Measurements from ENCODE around the gene TEAD1.

The TEAD1 gene

GRCh38 chr11:12642806-12643428 lies 31.3 kb upstream of the TEAD1 start:
- TF ChIP-seq REST (IDR thresholded peaks at IDR 0.05; ENCODE audit: insufficient read depth in 1 of 2, low read depth in 2 of 2, low read length in 2 of 2) (no peak), POLR2AphosphoS5 (IDR thresholded peaks at IDR 0.05; ENCODE audit: low read depth, low read length) (no peak), FOXP2 (optimal IDR thresholded peaks at IDR 0.05; ENCODE audit: borderline replicate concordance, extremely low read depth, extremely low read length, insufficient read depth) (no peak), SIN3A (IDR thresholded peaks at IDR 0.05; ENCODE audit: borderline replicate concordance, insufficient read depth, low read length) (no peak), TAF1 (IDR thresholded peaks at IDR 0.05; ENCODE audit: borderline replicate concordance, insufficient read depth, low read length) (no peak)

DNA sequence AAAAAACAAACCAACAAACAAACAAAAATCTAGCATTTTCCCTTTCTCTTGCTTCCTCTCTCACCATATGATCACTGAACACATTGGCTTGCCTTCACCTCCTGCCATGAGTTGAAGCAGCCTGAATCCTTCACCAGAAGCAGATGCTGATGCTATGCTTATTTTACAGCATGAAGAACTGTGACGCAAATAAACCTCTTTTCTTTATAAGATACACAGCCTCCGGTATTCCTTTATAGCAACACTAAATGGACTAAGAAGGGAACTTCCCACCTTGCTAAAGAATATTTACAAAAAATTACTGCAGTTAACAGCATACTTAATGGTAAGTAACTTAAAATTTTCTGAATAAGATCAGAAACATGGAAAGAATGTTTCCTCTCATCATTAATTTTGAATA lies 27.7 kb upstream of the TEAD1 start:
- TF ChIP-seq REST (IDR thresholded peaks at IDR 0.05; ENCODE audit: insufficient read depth in 1 of 2, low read depth in 2 of 2, low read length in 2 of 2) (no peak), SIN3A (IDR thresholded peaks at IDR 0.05; ENCODE audit: borderline replicate concordance, insufficient read depth, low read length) (no peak), TAF1 (IDR thresholded peaks at IDR 0.05; ENCODE audit: borderline replicate concordance, insufficient read depth, low read length) (no peak), FOXP2 (optimal IDR thresholded peaks at IDR 0.05; ENCODE audit: borderline replicate concordance, extremely low read depth, extremely low read length, insufficient read depth) (no peak), POLR2AphosphoS5 (IDR thresholded peaks at IDR 0.05; ENCODE audit: low read depth, low read length) (no peak)

GRCh38 chr11:12653729-12654128 lies 20.5 kb upstream of the TEAD1 start:
- TF ChIP-seq REST (IDR thresholded peaks at IDR 0.05; ENCODE audit: insufficient read depth in 1 of 2, low read depth in 2 of 2, low read length in 2 of 2), result no peak

GRCh38 chr11:12655842-12656241 lies 18.4 kb upstream of the TEAD1 start:
- TF ChIP-seq POLR2AphosphoS5 (IDR thresholded peaks at IDR 0.05; ENCODE audit: low read depth, low read length) (no peak), TAF1 (IDR thresholded peaks at IDR 0.05; ENCODE audit: borderline replicate concordance, insufficient read depth, low read length) (no peak), FOXP2 (optimal IDR thresholded peaks at IDR 0.05; ENCODE audit: borderline replicate concordance, extremely low read depth, extremely low read length, insufficient read depth) (no peak), REST (IDR thresholded peaks at IDR 0.05; ENCODE audit: insufficient read depth in 1 of 2, low read depth in 2 of 2, low read length in 2 of 2) (no peak), SIN3A (IDR thresholded peaks at IDR 0.05; ENCODE audit: borderline replicate concordance, insufficient read depth, low read length) (no peak)

DNA sequence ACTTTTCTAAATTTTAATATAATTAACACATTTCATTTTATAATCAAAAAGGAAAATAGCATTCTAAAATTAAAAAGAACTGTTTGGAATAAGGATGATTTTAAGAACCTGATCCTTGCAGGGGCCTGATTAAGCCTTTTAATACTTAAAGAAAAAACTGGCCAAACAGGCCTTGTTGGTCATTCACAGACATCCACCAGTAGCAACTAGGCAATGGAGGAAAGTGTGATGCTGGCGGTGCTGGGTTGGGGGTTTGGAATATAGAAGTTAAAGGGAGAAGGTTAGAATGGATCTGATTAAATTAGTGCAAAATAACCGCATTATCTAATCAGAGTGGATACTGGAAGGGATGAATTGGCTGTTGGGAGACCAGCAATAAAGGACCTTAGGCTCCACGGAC lies 16.9 kb upstream of the TEAD1 start:
- TF ChIP-seq SIN3A (IDR thresholded peaks at IDR 0.05; ENCODE audit: borderline replicate concordance, insufficient read depth, low read length), result no peak
- TF ChIP-seq TAF1 (IDR thresholded peaks at IDR 0.05; ENCODE audit: borderline replicate concordance, insufficient read depth, low read length), result no peak
- no peak for TF ChIP-seq POLR2AphosphoS5 (IDR thresholded peaks at IDR 0.05; ENCODE audit: low read depth, low read length)
- TF ChIP-seq FOXP2 (optimal IDR thresholded peaks at IDR 0.05; ENCODE audit: borderline replicate concordance, extremely low read depth, extremely low read length, insufficient read depth), result no peak
- TF ChIP-seq REST (IDR thresholded peaks at IDR 0.05; ENCODE audit: insufficient read depth in 1 of 2, low read depth in 2 of 2, low read length in 2 of 2), result no peak
